ENCODE data around the gene ALDH7A1.

The ALDH7A1 gene

DNA sequence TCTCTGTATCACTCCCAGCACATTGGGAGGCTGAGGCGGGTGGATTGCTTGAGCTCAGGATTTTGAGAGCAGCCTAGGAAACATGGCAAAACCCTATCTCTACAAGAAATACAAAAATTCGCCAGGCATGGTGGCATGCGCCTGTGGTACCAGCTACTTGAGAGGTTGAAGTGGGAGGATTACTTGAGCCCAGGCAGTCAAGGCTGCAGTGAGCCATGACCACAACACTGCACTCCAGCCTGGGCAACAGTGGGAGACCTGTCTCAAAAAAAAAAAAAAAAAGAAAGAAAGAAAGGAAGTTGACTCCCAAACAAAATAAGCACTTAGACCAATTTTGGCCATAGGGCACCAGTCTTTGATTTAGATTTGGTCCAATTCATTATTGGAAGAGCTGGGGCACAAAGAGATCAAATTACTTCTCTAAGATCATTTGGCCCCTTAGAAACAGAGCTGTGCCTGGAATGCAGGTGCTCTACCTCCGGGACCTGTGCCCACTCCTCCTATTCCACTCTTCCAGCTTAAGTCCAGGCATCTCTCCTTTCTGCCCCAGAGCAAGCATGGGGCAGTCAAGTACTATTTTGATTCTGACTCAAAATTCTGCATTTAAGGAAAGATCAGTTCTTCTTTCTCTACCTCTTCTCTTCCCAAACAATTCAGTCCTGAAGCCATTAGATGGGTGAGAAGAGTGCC, 59.0 kb downstream of the ALDH7A1 start:
- H3K4me3 ChIP-seq (ENCODE audit: low read depth, low read length) = no peak overlapping the region
- TF ChIP-seq, protein P1, sequence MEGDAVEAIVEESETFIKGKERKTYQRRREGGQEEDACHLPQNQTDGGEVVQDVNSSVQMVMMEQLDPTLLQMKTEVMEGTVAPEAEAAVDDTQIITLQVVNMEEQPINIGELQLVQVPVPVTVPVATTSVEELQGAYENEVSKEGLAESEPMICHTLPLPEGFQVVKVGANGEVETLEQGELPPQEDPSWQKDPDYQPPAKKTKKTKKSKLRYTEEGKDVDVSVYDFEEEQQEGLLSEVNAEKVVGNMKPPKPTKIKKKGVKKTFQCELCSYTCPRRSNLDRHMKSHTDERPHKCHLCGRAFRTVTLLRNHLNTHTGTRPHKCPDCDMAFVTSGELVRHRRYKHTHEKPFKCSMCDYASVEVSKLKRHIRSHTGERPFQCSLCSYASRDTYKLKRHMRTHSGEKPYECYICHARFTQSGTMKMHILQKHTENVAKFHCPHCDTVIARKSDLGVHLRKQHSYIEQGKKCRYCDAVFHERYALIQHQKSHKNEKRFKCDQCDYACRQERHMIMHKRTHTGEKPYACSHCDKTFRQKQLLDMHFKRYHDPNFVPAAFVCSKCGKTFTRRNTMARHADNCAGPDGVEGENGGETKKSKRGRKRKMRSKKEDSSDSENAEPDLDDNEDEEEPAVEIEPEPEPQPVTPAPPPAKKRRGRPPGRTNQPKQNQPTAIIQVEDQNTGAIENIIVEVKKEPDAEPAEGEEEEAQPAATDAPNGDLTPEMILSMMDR (IDR thresholded peaks at IDR 0.05; ENCODE audit: borderline replicate concordance, insufficient read depth, low read depth, low read length) = no peak

DNA sequence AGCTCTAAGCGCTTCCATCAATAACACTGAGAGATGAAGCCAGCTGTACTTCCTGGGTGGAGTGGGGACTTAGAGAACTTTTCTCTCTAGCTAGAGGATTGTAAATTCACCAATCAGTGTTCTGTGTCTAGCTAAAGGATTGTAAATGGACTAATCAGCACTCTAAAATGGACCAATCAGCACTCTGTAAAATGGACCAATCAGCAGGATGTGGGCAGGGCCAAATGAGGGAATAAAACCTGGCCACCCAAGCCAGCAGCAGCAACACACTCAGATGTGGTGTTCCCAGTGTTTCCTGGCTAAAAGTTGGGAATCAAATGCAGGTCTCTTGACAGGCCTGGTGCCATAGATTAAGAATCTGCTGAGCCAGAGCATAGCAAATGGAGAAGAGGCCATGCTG, 60.5 kb downstream of the ALDH7A1 start:
- H3K4me3 ChIP-seq (ENCODE audit: low read depth, low read length) = no peak overlapping the region
- TF ChIP-seq, protein P1 (IDR thresholded peaks at IDR 0.05; ENCODE audit: borderline replicate concordance, insufficient read depth, low read depth, low read length) = no peak

DNA sequence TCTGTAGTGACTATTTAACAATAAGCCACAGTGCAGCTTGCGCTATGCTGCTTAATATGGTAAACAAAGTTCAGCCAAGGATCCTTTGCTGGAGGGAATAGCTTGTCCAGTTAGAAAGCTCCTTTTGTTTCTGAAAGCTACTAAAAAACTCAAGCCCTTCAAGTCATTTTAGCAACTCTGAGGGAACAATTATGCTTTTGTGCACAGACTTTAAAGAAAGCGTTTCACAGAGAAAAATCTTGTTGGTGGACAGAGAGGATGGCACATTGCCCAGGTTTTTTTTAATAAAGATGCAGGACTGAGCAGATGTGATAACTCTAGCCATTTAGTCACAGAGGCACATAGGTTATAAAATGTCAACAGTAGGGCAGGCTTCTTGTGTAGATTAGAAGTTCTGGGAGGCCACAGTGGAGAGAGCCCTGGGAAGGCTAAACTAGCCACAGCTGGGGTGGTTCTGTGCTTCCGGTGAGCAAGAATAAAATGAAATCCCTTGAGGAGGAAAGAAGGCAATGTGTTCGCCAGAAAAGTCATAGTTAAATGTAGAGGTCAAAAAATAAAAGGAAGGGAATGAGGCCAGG, 63.4 kb downstream of the ALDH7A1 start:
- H3K4me3 ChIP-seq (ENCODE audit: low read depth, low read length) = no peak overlapping the region
- TF ChIP-seq, protein P1 (IDR thresholded peaks at IDR 0.05; ENCODE audit: borderline replicate concordance, insufficient read depth, low read depth, low read length) = no peak

DNA sequence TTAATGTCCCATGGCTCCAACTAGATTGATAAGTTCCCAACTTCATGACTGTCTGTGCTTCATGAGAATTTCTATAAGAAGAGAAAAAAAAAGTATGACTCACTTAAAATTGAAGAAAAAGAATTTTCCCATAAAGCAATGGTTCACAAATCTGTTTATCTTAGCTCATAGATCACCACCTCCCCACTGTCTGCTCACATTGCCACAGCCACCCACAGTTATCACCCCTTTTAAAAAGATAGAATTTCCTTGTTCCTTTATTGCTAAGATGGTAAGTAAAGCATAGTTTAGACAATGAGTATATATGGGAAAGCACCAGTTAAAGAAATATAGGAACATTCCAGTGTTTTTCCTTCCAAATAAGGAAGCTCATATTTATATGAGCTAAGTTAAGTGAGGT, 67.1 kb downstream of the ALDH7A1 start:
- TF ChIP-seq, protein P1 (IDR thresholded peaks at IDR 0.05; ENCODE audit: borderline replicate concordance, insufficient read depth, low read depth, low read length) = no peak
- no peak overlapping the region for H3K4me3 ChIP-seq (ENCODE audit: low read depth, low read length)

DNA sequence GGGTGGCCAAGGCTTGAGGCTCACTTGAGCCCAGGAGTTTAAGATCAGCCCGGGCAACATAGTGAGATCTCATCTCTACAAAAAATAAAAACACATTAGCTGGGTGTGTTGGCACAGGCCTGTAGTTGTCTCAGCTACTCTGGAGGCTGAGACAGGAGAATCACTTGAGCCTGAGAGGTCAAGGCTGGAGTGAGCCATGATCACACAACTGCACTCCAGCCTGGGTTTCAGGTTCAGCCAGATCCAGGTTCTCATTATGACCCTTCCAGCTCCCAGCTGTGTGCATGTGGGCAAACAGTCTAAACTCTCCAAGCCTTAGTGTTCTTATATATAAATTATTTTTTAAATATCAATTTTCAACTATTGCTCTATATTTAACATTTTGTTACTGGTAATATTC, 67.9 kb downstream of the ALDH7A1 start:
- TF ChIP-seq, protein P1 (IDR thresholded peaks at IDR 0.05; ENCODE audit: borderline replicate concordance, insufficient read depth, low read depth, low read length) = no peak
- H3K4me3 ChIP-seq (ENCODE audit: low read depth, low read length) = no peak overlapping the region

DNA sequence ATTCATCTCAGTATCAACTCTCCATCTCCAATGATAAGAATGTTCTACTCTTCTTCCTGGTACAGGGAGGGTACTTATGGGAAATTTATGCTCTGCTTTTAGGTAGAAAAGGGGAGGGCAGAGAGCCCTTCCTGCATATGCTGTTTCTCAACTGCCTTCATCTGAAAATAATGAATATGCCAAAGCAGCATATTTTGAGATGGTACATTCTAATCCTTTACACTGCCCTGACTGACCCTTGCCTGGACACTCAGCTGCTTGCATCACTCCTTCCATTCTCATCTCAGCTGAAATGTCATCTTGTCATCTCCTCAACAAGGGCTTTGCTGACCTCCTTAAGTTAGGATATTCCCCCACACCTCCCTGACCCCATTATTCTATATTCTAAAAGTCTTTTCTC, 68.5 kb downstream of the ALDH7A1 start:
- H3K4me3 ChIP-seq (ENCODE audit: low read depth, low read length) = no peak overlapping the region
- TF ChIP-seq, protein P1 (IDR thresholded peaks at IDR 0.05; ENCODE audit: borderline replicate concordance, insufficient read depth, low read depth, low read length) = no peak

DNA sequence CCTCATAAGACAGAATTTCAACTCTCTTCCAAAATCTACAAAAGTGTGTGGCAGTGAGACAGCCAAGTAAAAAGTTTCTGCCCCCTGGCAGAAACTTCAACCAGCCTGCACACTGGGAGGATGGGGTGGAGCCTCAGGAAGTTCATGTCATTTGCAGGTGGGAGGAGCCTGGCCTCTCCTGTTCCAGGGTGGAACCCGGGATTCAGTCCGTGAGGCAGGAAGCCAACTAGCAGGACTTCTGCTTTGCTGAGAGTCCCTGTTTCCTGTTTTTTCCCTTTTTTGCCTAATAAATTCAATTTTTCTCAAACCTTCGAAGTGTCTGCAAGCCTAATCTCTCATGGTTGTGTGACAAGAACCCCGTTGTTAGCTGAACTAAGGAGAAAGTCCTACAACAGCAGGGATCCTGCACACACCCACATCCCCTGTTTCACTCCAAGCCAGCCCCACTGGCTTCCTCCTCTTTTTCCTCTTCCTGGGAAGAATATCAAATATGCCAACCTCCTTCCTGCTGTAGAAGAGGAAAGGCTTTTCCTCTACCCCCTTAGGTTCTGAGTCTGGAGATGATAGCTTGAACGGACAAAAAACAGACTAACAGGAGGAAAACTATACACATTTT, 69.3 kb downstream of the ALDH7A1 start:
- TF ChIP-seq, protein P1 (IDR thresholded peaks at IDR 0.05; ENCODE audit: borderline replicate concordance, insufficient read depth, low read depth, low read length) = no peak
- no peak overlapping the region for H3K4me3 ChIP-seq (ENCODE audit: low read depth, low read length)

All from GM12875 (cell line).